ENCODE results near the gene ZNF223. TPM values are rescaled to one million over a fixed set of nuclear protein-coding genes. Genes with fewer than 3 reads are reported as not detected.

Gene ZNF223
- total RNA-seq, 1 donor from 2014 or later: 5.3 TPM

GRCh38 chr19:44042147-44042546, 9.7 kb upstream of the ZNF223 start:
- no peak overlapping the region for H3K4me3 Mint-ChIP-seq (ENCODE audit: unreplicated experiment)
- TF ChIP-seq CTCF (IDR thresholded peaks at IDR 0.05): no peak
- no peaks in the 10 kb centered on the region for H3K36me3 Mint-ChIP-seq (ENCODE audit: unreplicated experiment)
- H3K4me1 Mint-ChIP-seq (ENCODE audit: unreplicated experiment): no peaks in the 10 kb centered on the region
- H3K27ac Mint-ChIP-seq (ENCODE audit: unreplicated experiment): no peak overlapping the region
- no peak for DNase-seq (ENCODE audit: extremely low spot score, unreplicated experiment)
- peaks cover 27% of the 10 kb centered on the region for H3K27me3 Mint-ChIP-seq (ENCODE audit: unreplicated experiment)
- peaks cover 37% of the 10 kb centered on the region for H3K9me3 Mint-ChIP-seq (ENCODE audit: unreplicated experiment)

GRCh38 chr19:44050740-44051649, 841 bp upstream of the ZNF223 start:
- H3K4me3 Mint-ChIP-seq (ENCODE audit: unreplicated experiment): peak overlapping the region; percentile 98
- no peak for TF ChIP-seq CTCF (IDR thresholded peaks at IDR 0.05)
- peaks cover 11% of the 10 kb centered on the region for H3K9me3 Mint-ChIP-seq (ENCODE audit: unreplicated experiment)
- H3K36me3 Mint-ChIP-seq (ENCODE audit: unreplicated experiment): peaks cover 18% of the 10 kb centered on the region
- H3K27ac Mint-ChIP-seq (ENCODE audit: unreplicated experiment): peak overlapping the region; percentile 94
- DNase-seq (ENCODE audit: extremely low spot score, unreplicated experiment): no peak
- H3K27me3 Mint-ChIP-seq (ENCODE audit: unreplicated experiment): peaks cover 27% of the 10 kb centered on the region
- H3K4me1 Mint-ChIP-seq (ENCODE audit: unreplicated experiment): peaks cover 13% of the 10 kb centered on the region

- no peak overlapping the region for H3K4me3 Mint-ChIP-seq (ENCODE audit: unreplicated experiment)
- TF ChIP-seq CTCF (IDR thresholded peaks at IDR 0.05): no peak
- H3K27me3 Mint-ChIP-seq (ENCODE audit: unreplicated experiment): no peaks in the 10 kb centered on the region
- H3K4me1 Mint-ChIP-seq (ENCODE audit: unreplicated experiment): peaks cover 13% of the 10 kb centered on the region
- peaks cover 45% of the 10 kb centered on the region for H3K36me3 Mint-ChIP-seq (ENCODE audit: unreplicated experiment)
- H3K9me3 Mint-ChIP-seq (ENCODE audit: unreplicated experiment): peaks cover 7% of the 10 kb centered on the region
- no peak for DNase-seq (ENCODE audit: extremely low spot score, unreplicated experiment)
- H3K27ac Mint-ChIP-seq (ENCODE audit: unreplicated experiment): no peak overlapping the region
Observed at GRCh38 chr19:44055870-44056269, 4.0 kb downstream of the ZNF223 start.

GRCh38 chr19:44059229-44059628, 7.4 kb downstream of the ZNF223 start:
- Mint-ChIP-seq H3K27me3 (ENCODE audit: unreplicated experiment) (no peaks in the 10 kb centered on the region), H3K27ac (ENCODE audit: unreplicated experiment) (no peak overlapping the region), H3K9me3 (ENCODE audit: unreplicated experiment) (no peaks in the 10 kb centered on the region), H3K4me3 (ENCODE audit: unreplicated experiment) (no peak overlapping the region), H3K36me3 (ENCODE audit: unreplicated experiment) (peaks cover 66% of the 10 kb centered on the region), H3K4me1 (ENCODE audit: unreplicated experiment) (no peaks in the 10 kb centered on the region)
- TF ChIP-seq CTCF (IDR thresholded peaks at IDR 0.05): no peak
- DNase-seq (ENCODE audit: extremely low spot score, unreplicated experiment): no peak

GRCh38 chr19:44061038-44061437, 9.2 kb downstream of the ZNF223 start:
- TF ChIP-seq CTCF (IDR thresholded peaks at IDR 0.05): no peak

More at GRCh38 chr19:44061038-44061437, 9.2 kb downstream of the ZNF223 start:
- Mint-ChIP-seq H3K9me3 (ENCODE audit: unreplicated experiment) (peaks cover 11% of the 10 kb centered on the region), H3K27me3 (ENCODE audit: unreplicated experiment) (no peaks in the 10 kb centered on the region), H3K36me3 (ENCODE audit: unreplicated experiment) (peaks cover 70% of the 10 kb centered on the region), H3K4me1 (ENCODE audit: unreplicated experiment) (no peaks in the 10 kb centered on the region), H3K4me3 (ENCODE audit: unreplicated experiment) (no peak overlapping the region), H3K27ac (ENCODE audit: unreplicated experiment) (no peak overlapping the region)
- DNase-seq (ENCODE audit: extremely low spot score, unreplicated experiment): no peak

Measured in osteocyte (in vitro differentiated cells).